ENCODE results near the gene SULT1C4. TPM values are rescaled to one million over a fixed set of nuclear protein-coding genes. Genes with fewer than 3 reads are reported as not detected.
"Not testable (repeated sequence)": the region's sequence is repeated elsewhere in the genome, so short reads cannot be mapped to it uniquely, and the experiment has no call there.

The SULT1C4 gene
- total RNA-seq, 1 donor from 2014 or later, result 7.0 TPM

DNA sequence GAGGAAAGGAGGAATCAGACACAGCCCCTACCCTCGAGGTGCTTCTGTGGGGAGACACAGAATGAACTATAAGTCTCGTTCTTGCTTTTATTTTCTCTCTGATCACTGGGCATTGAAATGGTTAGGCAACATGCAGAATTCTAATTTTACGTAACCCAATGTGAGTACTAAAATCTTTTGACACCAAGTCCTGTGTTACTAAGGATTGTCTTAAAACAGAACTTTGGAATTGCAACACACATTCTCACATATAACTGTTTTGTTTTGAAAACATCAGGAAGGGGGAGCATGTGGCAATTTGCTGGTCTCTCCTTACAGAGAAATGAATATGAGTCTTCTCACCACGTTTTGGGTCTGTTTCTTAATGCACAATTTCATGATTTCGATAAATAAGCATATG, 23.6 kb upstream of the SULT1C4 start:
- H3K9me3 Mint-ChIP-seq (ENCODE audit: unreplicated experiment), result no peaks in the 10 kb centered on the region
- H3K27ac Mint-ChIP-seq (ENCODE audit: unreplicated experiment), result no peak overlapping the region
- no peaks in the 10 kb centered on the region for H3K36me3 Mint-ChIP-seq (ENCODE audit: unreplicated experiment)
- peaks cover 7% of the 10 kb centered on the region for H3K4me1 Mint-ChIP-seq (ENCODE audit: unreplicated experiment)
- TF ChIP-seq, protein P1, sequence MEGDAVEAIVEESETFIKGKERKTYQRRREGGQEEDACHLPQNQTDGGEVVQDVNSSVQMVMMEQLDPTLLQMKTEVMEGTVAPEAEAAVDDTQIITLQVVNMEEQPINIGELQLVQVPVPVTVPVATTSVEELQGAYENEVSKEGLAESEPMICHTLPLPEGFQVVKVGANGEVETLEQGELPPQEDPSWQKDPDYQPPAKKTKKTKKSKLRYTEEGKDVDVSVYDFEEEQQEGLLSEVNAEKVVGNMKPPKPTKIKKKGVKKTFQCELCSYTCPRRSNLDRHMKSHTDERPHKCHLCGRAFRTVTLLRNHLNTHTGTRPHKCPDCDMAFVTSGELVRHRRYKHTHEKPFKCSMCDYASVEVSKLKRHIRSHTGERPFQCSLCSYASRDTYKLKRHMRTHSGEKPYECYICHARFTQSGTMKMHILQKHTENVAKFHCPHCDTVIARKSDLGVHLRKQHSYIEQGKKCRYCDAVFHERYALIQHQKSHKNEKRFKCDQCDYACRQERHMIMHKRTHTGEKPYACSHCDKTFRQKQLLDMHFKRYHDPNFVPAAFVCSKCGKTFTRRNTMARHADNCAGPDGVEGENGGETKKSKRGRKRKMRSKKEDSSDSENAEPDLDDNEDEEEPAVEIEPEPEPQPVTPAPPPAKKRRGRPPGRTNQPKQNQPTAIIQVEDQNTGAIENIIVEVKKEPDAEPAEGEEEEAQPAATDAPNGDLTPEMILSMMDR (IDR thresholded peaks at IDR 0.05), result no peak
- peaks cover 3% of the 10 kb centered on the region for H3K27me3 Mint-ChIP-seq (ENCODE audit: unreplicated experiment)
- no peak overlapping the region for H3K4me3 Mint-ChIP-seq (ENCODE audit: unreplicated experiment)
- no peak for DNase-seq (ENCODE audit: extremely low spot score, unreplicated experiment)

DNA sequence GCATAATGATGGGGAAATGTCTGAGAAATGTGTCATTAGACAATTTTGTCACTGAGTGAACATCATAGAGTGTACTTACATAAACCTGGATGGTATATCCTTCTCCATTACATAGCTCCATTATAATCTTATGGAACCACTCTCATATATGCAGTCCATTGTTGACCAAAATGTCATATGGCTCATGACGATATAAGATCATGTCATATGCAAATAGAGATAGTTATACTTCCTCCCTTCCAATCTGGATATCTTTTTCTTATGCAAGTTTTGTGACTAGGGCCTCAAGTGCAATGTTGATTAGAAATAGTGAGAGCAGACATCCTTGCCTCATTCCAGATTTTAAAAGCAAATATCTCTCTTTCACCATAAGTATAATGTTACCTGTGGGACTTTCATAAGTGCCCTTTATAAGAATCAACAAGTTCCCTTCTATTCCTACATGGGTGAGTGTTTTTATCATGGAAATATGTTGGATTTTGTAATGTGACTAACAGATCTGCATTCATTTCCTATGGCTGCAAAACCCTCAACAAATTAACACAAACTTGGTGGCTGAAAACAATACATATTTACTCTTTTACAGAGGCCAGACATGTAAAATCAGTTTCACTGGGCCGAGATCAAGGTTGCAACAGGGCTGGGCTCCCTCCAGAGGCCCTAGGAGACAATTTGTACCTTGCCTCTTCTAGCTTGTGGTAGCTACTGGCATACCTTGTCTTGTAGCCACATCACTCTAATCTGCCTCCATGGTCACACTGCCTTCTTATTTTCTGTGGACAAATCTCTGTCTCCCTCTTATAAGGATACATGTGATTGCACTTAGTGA, 21.6 kb upstream of the SULT1C4 start:
- no peaks in the 10 kb centered on the region for H3K36me3 Mint-ChIP-seq (ENCODE audit: unreplicated experiment)
- TF ChIP-seq, protein P1 (IDR thresholded peaks at IDR 0.05), result no peak
- H3K4me1 Mint-ChIP-seq (ENCODE audit: unreplicated experiment), result peaks cover 5% of the 10 kb centered on the region
- H3K4me3 Mint-ChIP-seq (ENCODE audit: unreplicated experiment), result no peak overlapping the region
- no peaks in the 10 kb centered on the region for H3K9me3 Mint-ChIP-seq (ENCODE audit: unreplicated experiment)
- no peaks in the 10 kb centered on the region for H3K27me3 Mint-ChIP-seq (ENCODE audit: unreplicated experiment)
- H3K27ac Mint-ChIP-seq (ENCODE audit: unreplicated experiment), result no peak overlapping the region
- DNase-seq (ENCODE audit: extremely low spot score, unreplicated experiment), result no peak

- H3K4me1 Mint-ChIP-seq (ENCODE audit: unreplicated experiment); H3K4me3 Mint-ChIP-seq (ENCODE audit: unreplicated experiment); H3K27ac Mint-ChIP-seq (ENCODE audit: unreplicated experiment); H3K36me3 Mint-ChIP-seq (ENCODE audit: unreplicated experiment); H3K27me3 Mint-ChIP-seq (ENCODE audit: unreplicated experiment); H3K9me3 Mint-ChIP-seq (ENCODE audit: unreplicated experiment); DNase-seq (ENCODE audit: extremely low spot score, unreplicated experiment): not testable (repeated sequence)
Measured at GRCh38 chr2:108359336-108359735, 18.4 kb upstream of the SULT1C4 start.

DNA sequence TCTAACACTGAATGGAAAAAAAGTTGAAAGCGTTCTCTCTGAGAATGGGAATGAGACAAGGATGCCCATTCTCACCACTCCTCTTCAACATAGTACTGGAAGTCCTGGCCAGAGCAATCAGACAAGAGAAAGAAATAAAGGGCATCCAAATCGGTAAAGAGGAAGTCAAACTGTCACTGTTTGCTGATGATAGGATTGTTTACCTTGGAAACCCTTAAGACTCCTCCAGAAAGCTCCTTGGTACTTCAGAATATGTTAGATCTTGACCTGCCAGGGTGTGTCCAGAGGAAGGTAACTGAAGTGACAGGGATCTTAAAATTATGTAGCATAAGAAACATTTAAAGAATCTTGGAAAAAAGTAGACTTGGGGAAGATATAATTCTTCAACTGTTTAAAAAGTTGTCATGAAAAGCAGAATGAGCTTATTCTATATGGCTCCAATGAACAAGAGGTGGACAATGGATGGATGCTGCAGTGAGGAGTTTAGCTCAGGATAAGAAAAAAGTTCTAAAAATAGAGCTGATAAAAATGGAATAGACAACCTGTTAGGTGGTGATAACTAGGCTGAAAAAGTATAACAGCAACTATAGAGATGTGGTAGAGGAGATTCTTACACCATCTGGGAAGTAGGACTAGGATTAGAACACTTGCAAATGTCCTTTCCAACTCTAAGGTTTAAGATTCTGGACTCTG, 16.8 kb upstream of the SULT1C4 start:
- Mint-ChIP-seq H3K27ac (ENCODE audit: unreplicated experiment) (no peak overlapping the region), H3K27me3 (ENCODE audit: unreplicated experiment) (no peaks in the 10 kb centered on the region), H3K9me3 (ENCODE audit: unreplicated experiment) (no peaks in the 10 kb centered on the region), H3K4me3 (ENCODE audit: unreplicated experiment) (no peak overlapping the region), H3K36me3 (ENCODE audit: unreplicated experiment) (no peaks in the 10 kb centered on the region), H3K4me1 (ENCODE audit: unreplicated experiment) (peaks cover 4% of the 10 kb centered on the region)
- no peak for DNase-seq (ENCODE audit: extremely low spot score, unreplicated experiment)
- TF ChIP-seq, protein P1 (IDR thresholded peaks at IDR 0.05), result no peak

DNA sequence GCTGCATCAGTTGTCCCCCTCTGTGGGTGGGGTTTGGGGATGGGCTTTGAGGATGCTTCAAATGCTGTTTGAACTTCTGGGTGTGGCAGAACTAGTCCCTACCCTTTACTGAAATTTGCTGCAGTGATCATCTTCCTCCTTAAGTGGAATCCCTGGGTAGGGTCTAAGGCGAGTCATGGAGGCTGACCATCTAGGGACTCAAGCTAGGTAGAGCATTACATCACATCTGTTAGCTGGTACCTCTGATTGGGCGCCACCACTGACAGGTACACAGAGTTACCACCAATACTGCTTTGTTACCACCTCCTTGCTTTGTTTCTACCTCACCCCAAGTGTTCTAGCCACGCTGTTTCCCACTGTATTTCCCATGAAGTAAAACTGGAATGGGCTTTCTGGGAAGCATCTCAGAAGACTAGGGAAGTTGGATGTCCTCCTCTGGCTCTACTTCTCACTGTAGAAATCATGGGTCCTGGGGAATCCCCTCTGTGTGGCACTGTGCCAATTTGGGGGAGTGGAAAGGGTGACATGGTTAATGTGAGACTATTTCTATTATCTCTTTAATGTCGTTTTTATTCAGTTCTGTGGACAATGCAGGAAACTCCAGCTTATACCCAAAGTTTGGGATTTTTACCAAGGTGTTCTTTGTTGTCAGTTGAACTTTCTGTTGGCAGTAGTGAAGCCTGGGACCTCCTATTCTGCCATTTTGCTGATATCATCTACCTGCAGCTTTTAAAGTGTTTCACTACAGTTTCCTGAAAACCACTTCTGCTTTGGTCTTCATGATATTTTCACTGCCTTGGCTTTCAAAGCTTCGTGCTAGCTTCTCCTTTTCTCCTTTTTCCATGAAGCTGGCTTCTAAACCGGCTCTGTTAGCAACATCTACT, 14.5 kb upstream of the SULT1C4 start:
- no peak overlapping the region for H3K4me3 Mint-ChIP-seq (ENCODE audit: unreplicated experiment)
- no peak overlapping the region for H3K27ac Mint-ChIP-seq (ENCODE audit: unreplicated experiment)
- no peaks in the 10 kb centered on the region for H3K27me3 Mint-ChIP-seq (ENCODE audit: unreplicated experiment)
- peaks cover 20% of the 10 kb centered on the region for H3K4me1 Mint-ChIP-seq (ENCODE audit: unreplicated experiment)
- TF ChIP-seq, protein P1 (IDR thresholded peaks at IDR 0.05), result no peak
- no peaks in the 10 kb centered on the region for H3K36me3 Mint-ChIP-seq (ENCODE audit: unreplicated experiment)
- no peak for DNase-seq (ENCODE audit: extremely low spot score, unreplicated experiment)
- no peaks in the 10 kb centered on the region for H3K9me3 Mint-ChIP-seq (ENCODE audit: unreplicated experiment)
